Ammon's horn (tissue), 1 donor: ENCODE data around the gene CYLD.

Experiments
- DNase-seq: peaks from one replicate; pipeline ENCODE4 v3.0.0-alpha.2; 2016; ENCODE audit warnings: low spot score

The CYLD gene

GRCh38 chr16:50818380-50818779 is 76.5 kb downstream of the CYLD start:
- DNase-seq = no peak

DNA sequence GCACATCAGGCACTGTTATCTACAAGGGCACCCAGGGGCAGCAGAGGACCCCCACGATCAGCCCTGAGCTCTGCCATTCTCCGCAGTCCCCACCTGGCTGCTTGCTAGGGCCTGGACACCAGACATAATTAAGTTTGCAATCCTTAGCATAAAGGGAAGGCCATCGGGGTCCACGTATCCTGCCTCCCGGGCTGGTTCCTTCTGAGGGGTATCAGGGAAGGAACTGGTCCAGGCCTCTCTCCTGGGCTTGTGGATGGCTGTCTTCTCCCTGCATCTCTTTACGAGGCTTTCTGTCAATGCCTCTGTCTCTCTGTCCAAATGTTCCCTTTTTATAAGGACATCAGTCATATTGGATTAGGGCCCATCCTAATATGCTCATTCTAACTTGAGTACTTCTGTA is 77.8 kb downstream of the CYLD start:
- DNase-seq = no peak

- DNase-seq = no peak
Measured at GRCh38 chr16:50820225-50820624, 78.3 kb downstream of the CYLD start.

GRCh38 chr16:50821586-50821985 is 79.7 kb downstream of the CYLD start:
- no peak for DNase-seq

DNA sequence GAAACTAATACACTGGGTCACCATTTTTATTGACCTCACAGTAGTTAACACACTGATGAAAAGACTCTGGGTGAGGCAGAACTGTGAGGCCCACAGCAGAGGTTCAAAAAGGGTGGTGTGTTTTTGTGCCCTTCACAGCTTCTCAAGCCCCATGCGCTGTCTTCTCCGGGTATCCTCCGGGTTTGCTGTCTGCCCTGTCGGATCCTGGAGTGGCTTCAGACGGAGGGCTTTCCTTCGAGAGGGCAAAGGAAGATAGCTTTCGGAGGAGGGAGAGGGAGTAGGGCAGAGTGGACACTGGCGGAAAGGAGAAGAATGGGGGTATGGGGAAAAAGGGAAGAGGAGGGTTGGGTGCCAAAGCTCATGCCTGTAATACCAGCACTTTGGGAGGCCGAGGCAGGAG is 80.8 kb downstream of the CYLD start:
- DNase-seq = no peak

- no peak for DNase-seq
Measured at GRCh38 chr16:50826797-50827316, 85.0 kb downstream of the CYLD start.

DNA sequence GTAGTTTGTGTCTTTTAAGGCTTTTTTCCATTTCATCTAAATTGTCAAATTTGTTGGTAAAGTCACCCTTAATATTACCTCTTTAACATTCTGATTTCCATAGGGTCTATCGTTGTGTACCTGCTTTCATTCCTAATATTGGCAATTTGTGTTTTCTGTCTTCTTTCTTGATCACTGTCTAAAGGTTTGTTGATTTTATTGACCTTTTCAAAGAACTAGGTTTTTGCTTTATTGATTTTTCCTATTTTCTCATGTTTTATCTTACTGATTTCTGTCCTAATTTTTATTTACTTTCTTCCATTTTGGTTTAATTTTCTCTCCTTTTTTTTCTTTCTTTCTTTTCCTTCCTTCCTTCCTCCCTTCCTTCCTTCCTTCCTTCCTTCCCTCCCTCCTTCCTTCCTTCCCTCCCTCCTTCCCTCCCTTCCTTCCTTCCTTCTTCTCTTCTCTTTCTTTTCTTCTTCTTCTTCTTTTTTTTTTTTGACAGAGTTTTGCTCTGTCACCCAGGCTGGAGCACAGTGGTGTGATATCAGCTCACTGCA is 86.3 kb downstream of the CYLD start:
- no peak for DNase-seq

DNA sequence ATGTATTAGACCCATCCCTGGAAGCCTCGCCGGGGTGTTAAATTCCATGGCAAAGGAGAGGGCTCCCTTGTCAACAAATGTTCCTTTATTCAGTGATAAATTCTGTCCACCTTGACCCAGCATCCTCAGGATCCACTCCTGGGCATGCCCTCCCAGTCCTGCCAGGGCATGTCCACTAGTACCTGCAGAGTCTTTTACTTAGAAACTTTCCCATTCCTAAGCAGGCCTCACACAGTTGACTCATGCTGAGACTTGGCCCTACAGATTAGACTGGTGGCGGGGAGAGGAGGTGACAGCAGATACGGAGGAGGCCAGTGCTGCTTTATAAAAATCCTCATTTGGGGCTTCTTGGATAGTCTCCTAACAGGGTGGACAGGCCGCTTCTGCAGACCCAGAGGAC is 88.8 kb downstream of the CYLD start:
- DNase-seq = no peak

- DNase-seq = no peak
Measured at GRCh38 chr16:50831751-50832150, 89.9 kb downstream of the CYLD start.

DNA sequence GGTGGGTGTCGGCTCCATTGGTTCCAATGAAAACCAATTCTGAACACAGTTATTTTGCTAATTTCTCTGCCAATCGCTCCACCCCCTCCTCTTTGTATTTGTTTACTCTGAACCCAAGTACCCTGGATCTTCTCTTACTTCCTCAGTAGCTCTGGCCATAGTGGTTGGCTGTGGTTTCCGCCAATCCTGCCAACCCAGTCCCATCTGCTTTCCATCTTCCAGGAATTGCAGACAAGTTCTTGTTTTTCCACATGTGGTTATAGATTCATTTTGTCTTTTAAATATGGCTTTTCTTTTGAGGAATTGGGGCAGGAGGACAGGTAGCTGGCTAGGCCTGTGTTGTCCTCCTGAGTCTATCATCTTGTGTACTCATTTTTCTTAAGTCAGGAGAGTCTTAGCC is 92.0 kb downstream of the CYLD start:
- no peak for DNase-seq

GRCh38 chr16:50834701-50835100 is 92.8 kb downstream of the CYLD start:
- no peak for DNase-seq

- DNase-seq = peak; percentile 65
Measured at GRCh38 chr16:50835358-50836060, 93.6 kb downstream of the CYLD start.

- peak; percentile 88 for DNase-seq
Measured at GRCh38 chr16:50836121-50836621, 94.3 kb downstream of the CYLD start.

DNA sequence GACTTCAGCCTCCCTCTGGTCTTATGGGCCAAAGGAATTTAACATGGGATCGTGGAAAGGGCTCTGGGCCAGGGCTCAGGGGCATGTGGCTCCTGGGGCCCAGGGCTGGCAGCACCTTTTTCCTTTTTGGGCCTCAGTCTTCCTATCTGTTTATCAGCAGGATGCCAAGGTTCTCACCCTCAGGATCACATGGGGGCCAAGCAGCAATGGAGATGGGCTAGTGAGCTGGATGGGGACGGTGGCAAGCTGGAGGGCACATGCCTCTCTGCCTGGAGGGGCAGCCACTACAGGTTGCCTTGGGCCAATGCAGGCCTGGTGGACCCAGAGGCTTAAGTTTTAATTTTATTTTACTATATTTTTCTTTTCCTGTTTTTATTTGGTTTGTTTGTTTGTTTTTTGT is 95.4 kb downstream of the CYLD start:
- DNase-seq = no peak

DNA sequence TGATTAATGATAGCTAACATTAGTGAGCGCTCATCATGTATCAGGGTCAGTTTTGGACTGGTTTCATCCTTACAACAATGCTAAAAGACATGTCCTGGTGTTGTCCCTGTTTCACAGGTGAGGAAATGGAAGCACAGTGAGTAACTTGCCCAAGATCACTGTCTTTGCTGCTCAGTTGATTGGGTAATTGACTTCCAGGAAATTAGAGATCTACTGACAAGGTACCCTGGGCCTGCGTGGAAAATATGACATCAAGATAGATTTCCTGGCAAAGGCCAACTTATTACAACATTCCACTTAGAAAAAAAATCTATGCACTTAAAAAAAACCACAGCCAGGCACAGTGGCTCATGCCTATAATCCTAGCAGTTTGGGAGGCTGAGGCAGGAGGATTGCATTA is 96.3 kb downstream of the CYLD start:
- no peak for DNase-seq

- DNase-seq = no peak
Measured at GRCh38 chr16:50838885-50839284, 97.0 kb downstream of the CYLD start.

GRCh38 chr16:50839356-50839755 is 97.5 kb downstream of the CYLD start:
- DNase-seq = no peak

GRCh38 chr16:50839920-50840729 is 98.2 kb downstream of the CYLD start:
- DNase-seq = no peak

- DNase-seq = no peak
Measured at GRCh38 chr16:50841081-50841886, 99.4 kb downstream of the CYLD start.

GRCh38 chr16:50842013-50842505 is 100.2 kb downstream of the CYLD start:
- no peak for DNase-seq

DNA sequence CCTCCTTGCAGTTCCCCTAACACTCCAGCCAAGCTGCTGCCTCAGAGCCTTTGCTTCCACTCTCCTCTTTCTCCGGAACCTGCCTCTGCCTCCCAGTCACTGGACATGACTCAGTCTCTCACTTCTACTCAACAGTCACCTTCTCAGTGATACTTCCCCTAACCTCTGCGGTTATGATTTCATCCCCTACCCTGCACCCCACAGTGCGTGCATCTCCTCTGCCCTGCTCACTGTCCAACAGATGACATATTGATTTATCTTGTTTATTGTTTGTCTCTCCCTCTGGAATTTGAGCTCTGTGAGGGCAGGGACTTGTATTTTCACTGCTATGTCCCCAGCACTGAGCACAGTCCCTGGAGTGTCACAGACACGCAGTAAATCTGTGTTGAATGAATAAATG is 100.7 kb downstream of the CYLD start:
- DNase-seq = no peak

GRCh38 chr16:50844840-50845239 is 103.0 kb downstream of the CYLD start:
- DNase-seq = no peak
